ENCODE measurements around the gene ZC3H14. TPM values are rescaled to one million over a fixed set of nuclear protein-coding genes. Genes with fewer than 3 reads are reported as not detected.

The ZC3H14 gene
- total and polyA plus RNA-seq, 2 donors (not counting 1 experiment from before 2014, with no cell fraction given) = 31.1 to 47.0 TPM

DNA sequence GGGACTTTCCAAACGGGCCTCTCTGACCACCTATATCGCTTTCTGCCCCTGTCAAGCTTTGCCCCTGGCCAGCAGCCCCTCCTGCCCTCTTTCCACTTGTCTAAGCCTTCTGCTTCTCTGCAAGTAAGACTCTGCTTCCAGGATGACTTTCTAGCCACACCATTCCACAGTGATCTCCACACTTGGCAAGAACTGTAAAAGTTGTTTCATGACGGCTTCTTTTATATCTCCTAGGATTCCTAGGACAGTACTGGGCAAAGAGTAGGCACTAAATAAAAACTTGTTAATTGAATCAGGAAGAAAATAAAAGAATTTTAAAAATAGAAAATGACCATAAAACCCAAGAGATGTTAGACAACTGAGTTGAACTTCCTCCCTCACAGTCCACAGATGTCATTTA, 6.3 kb upstream of the ZC3H14 start:
- POLR2A ChIA-PET = no interaction called here
- intact Hi-C loops (cut with micrococcal nuclease) = no loop called here
- H3K27me3 Mint-ChIP-seq = peaks cover 57% of the 10 kb centered on the region
- CTCF ChIA-PET = no interaction called here
- no peak overlapping the region for H3K27ac Mint-ChIP-seq
- Histone ChIP-seq H3K4me2 (replicated peaks; ENCODE audit: low read depth, low read length, poor library complexity, severe bottlenecking) (no peak overlapping the region), H2AFZ (ENCODE audit: insufficient read depth, low read depth, low read length, poor library complexity, severe bottlenecking) (no peak overlapping the region), H3K9ac (ENCODE audit: low read length) (no peak overlapping the region), H3K27ac (ENCODE audit: low read length in 2 of 2) (no peak overlapping the region), H3K9me3 (ENCODE audit: control extremely low read depth in 1 of 3, control insufficient read depth in 2 of 3, insufficient read depth in 1 of 3, low read length in 2 of 3) (peaks cover 0 to 6% (median 0%) of the 10 kb centered on the region in 3 donors), H3K27me3 (replicated peaks in 1 of 4; ENCODE audit: control extremely low read depth in 1 of 4, control insufficient read depth in 3 of 4, insufficient read depth in 4 of 4, low read length in 3 of 4) (peaks cover 3 to 50% (median 41%) of the 10 kb centered on the region in 4 experiments), H3K79me2 (ENCODE audit: control insufficient read depth, insufficient read depth, low read length) (no peaks in the 10 kb centered on the region), H4K20me1 (ENCODE audit: control insufficient read depth, insufficient read depth, low read length, poor library complexity, severe bottlenecking) (no peaks in the 10 kb centered on the region), H3K36me3 (replicated peaks in 1 of 2; ENCODE audit: control extremely low read depth in 1 of 2, control insufficient read depth in 1 of 2, extremely low read depth in 1 of 2, insufficient read depth in 2 of 2, low read length in 1 of 2) (no peaks in the 10 kb centered on the region), H3K4me3 (ENCODE audit: control extremely low read depth in 1 of 5, extremely low read depth in 1 of 5, insufficient read depth in 1 of 5, low read depth in 2 of 5, low read length in 4 of 5) (no peak overlapping the region), H3K4me1 (ENCODE audit: control insufficient read depth in 2 of 2, insufficient read depth in 2 of 2, low read length in 2 of 2) (peaks cover 17 to 25% of the 10 kb centered on the region in 2 donors)
- TF ChIP-seq EZH2 (IDR thresholded peaks at IDR 0.05; ENCODE audit: borderline replicate concordance, insufficient read depth, low read depth, low read length, poor library complexity, severe bottlenecking) = no peak
- TF ChIP-seq, protein P1, sequence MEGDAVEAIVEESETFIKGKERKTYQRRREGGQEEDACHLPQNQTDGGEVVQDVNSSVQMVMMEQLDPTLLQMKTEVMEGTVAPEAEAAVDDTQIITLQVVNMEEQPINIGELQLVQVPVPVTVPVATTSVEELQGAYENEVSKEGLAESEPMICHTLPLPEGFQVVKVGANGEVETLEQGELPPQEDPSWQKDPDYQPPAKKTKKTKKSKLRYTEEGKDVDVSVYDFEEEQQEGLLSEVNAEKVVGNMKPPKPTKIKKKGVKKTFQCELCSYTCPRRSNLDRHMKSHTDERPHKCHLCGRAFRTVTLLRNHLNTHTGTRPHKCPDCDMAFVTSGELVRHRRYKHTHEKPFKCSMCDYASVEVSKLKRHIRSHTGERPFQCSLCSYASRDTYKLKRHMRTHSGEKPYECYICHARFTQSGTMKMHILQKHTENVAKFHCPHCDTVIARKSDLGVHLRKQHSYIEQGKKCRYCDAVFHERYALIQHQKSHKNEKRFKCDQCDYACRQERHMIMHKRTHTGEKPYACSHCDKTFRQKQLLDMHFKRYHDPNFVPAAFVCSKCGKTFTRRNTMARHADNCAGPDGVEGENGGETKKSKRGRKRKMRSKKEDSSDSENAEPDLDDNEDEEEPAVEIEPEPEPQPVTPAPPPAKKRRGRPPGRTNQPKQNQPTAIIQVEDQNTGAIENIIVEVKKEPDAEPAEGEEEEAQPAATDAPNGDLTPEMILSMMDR (IDR thresholded peaks at IDR 0.05) = no peak
- peaks cover 14% of the 10 kb centered on the region for H3K4me1 Mint-ChIP-seq
- H3K9me3 Mint-ChIP-seq (ENCODE audit: insufficient read depth) = no peaks in the 10 kb centered on the region
- no peak for DNase-seq
- no peak overlapping the region for H3K4me3 Mint-ChIP-seq
- WGBS (ENCODE audit: insufficient coverage) = 64% methylated on average over 2 of the region's 3 CpGs
- no peak for ATAC-seq (ENCODE audit: low read depth)

DNA sequence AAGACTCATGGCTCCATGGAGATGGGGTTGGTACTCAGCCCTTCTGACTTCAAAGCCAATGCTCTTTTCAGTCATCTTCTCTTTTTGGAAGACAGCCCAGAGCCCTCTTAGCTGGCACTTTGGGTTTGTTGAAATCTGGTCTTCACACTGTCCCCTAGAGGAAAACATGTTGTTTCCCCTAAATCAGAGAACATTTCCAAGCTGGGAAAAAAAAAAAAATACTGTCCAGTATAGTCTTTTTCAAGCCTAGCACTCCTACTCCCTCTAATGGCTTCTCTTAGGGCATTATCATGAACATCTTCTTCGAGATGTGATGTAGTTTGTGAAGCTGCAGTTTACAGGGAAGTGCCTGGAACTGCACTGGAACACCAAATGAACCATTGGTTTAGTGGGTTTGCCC, 3.0 kb upstream of the ZC3H14 start:
- intact Hi-C loops (cut with micrococcal nuclease) = loop anchor here (5.0 to 10.0 kb wide), 3 partner anchors 175 to 613 kb away; partner anchors contain the start of genes GALC and SPATA7
- H3K4me3 Mint-ChIP-seq = no peak overlapping the region
- H3K27ac Mint-ChIP-seq = no peak overlapping the region
- peaks cover 15% of the 10 kb centered on the region for H3K79me2 ChIP-seq (ENCODE audit: control insufficient read depth, insufficient read depth, low read length)
- ChIA-PET CTCF (no interaction called here), POLR2A (no interaction called here)
- peaks cover 0 to 28% (median 22%) of the 10 kb centered on the region in 4 experiments for H3K27me3 ChIP-seq (replicated peaks in 1 of 4; ENCODE audit: control extremely low read depth in 1 of 4, control insufficient read depth in 3 of 4, insufficient read depth in 4 of 4, low read length in 3 of 4)
- peaks cover 0 to 3% (median 0%) of the 10 kb centered on the region in 3 donors for H3K9me3 ChIP-seq (ENCODE audit: control extremely low read depth in 1 of 3, control insufficient read depth in 2 of 3, insufficient read depth in 1 of 3, low read length in 2 of 3)
- WGBS (ENCODE audit: insufficient coverage) = 50% methylated on average over 1 of the region's 1 CpG
- peaks cover 25% of the 10 kb centered on the region for H3K4me1 Mint-ChIP-seq
- no peak overlapping the region for H3K4me3 ChIP-seq (ENCODE audit: control extremely low read depth in 1 of 5, extremely low read depth in 1 of 5, insufficient read depth in 1 of 5, low read depth in 2 of 5, low read length in 4 of 5)
- H3K4me1 ChIP-seq (ENCODE audit: control insufficient read depth in 2 of 2, insufficient read depth in 2 of 2, low read length in 2 of 2) = peaks cover 14 to 23% of the 10 kb centered on the region in 2 donors
- no peaks in the 10 kb centered on the region for H3K36me3 ChIP-seq (replicated peaks in 1 of 2; ENCODE audit: control extremely low read depth in 1 of 2, control insufficient read depth in 1 of 2, extremely low read depth in 1 of 2, insufficient read depth in 2 of 2, low read length in 1 of 2)
- no peak for TF ChIP-seq EZH2 (IDR thresholded peaks at IDR 0.05; ENCODE audit: borderline replicate concordance, insufficient read depth, low read depth, low read length, poor library complexity, severe bottlenecking)
- TF ChIP-seq, protein P1 (IDR thresholded peaks at IDR 0.05) = no peak
- no peaks in the 10 kb centered on the region for H3K9me3 Mint-ChIP-seq (ENCODE audit: insufficient read depth)
- no peak overlapping the region for H3K9ac ChIP-seq (ENCODE audit: low read length)
- peaks cover 34% of the 10 kb centered on the region for H3K27me3 Mint-ChIP-seq
- DNase-seq (no peak), ATAC-seq (ENCODE audit: low read depth) (no peak)
- H3K27ac ChIP-seq (ENCODE audit: low read length in 2 of 2) = no peak overlapping the region
- no peak overlapping the region for H3K4me2 ChIP-seq (replicated peaks; ENCODE audit: low read depth, low read length, poor library complexity, severe bottlenecking)
- no peaks in the 10 kb centered on the region for H4K20me1 ChIP-seq (ENCODE audit: control insufficient read depth, insufficient read depth, low read length, poor library complexity, severe bottlenecking)
- H2AFZ ChIP-seq (ENCODE audit: insufficient read depth, low read depth, low read length, poor library complexity, severe bottlenecking) = no peak overlapping the region
